Measurements from ENCODE around the gene FBXL15.

DNA sequence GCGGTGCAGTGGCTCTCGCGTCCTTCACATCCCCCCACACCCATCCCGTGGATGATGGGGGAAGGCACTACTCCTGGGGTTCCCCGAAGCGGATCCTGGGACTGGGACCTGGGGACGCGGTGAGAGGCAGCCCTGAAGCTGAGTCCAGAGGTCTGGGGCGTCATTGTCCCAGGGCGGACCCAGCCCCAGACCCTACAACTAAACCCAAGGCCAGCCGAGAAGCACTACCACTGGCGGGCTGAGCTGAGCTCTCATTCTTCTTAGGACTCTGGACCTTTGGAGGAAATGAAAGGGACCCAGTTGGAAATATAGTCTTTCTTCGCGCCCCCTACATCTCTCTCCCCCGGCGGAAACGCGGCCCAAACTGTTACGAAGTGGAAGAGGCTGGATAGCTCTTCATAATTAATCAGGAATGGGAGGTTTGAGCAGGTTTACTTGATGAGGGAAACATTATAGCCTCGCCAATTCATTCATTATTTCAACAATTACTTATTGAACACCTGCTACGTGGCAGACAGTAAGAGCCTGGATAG, 389 bp upstream of the FBXL15 start:
- TF ChIP-seq OSR1 (CRISPR knock-in tag; IDR thresholded peaks at IDR 0.05) (no peak), ZNF8 (CRISPR knock-in tag; IDR thresholded peaks at IDR 0.05) (no peak)

All from SK-N-SH treated with all-trans-retinoic acid at 6 μM for 48 hours (cell line).